ENCODE results near the gene SPRED2. TPM values are rescaled to one million over a fixed set of nuclear protein-coding genes. Genes with fewer than 3 reads are reported as not detected.

SPRED2 gene
- polyA plus RNA-seq, 4 donors, result 35.9 to 39.1 (median 37.7) TPM

- DNase-seq (ENCODE audit: low read depth in 4 of 4, low spot score in 2 of 4), result no peak
Measured at GRCh38 chr2:65390134-65390533, 42.3 kb downstream of the SPRED2 start.

- no peak for DNase-seq (ENCODE audit: low read depth in 4 of 4, low spot score in 2 of 4)
Measured at GRCh38 chr2:65389476-65389875, 42.9 kb downstream of the SPRED2 start.

- DNase-seq (ENCODE audit: low read depth in 4 of 4, low spot score in 2 of 4), result no peak
Measured at GRCh38 chr2:65388596-65389390, 43.6 kb downstream of the SPRED2 start.

GRCh38 chr2:65388051-65388531 is 44.3 kb downstream of the SPRED2 start:
- no peak for DNase-seq (ENCODE audit: low read depth in 4 of 4, low spot score in 2 of 4)

GRCh38 chr2:65386989-65387388 is 45.4 kb downstream of the SPRED2 start:
- DNase-seq (ENCODE audit: low read depth in 4 of 4, low spot score in 2 of 4), result no peak

GRCh38 chr2:65386344-65386743 is 46.1 kb downstream of the SPRED2 start:
- no peak for DNase-seq (ENCODE audit: low read depth in 4 of 4, low spot score in 2 of 4)

GRCh38 chr2:65383541-65384488 is 48.6 kb downstream of the SPRED2 start:
- DNase-seq (ENCODE audit: low read depth in 4 of 4, low spot score in 2 of 4), result no peak

GRCh38 chr2:65382776-65383357 is 49.5 kb downstream of the SPRED2 start:
- peak in 3 of 4 donors; percentile 50 to 73 (median 71) for DNase-seq (ENCODE audit: low read depth in 4 of 4, low spot score in 2 of 4)

- no peak for DNase-seq (ENCODE audit: low read depth in 4 of 4, low spot score in 2 of 4)
Measured at GRCh38 chr2:65382323-65382722, 50.1 kb downstream of the SPRED2 start.

- DNase-seq (ENCODE audit: low read depth in 4 of 4, low spot score in 2 of 4), result no peak
Measured at GRCh38 chr2:65381607-65382051, 50.8 kb downstream of the SPRED2 start.

- DNase-seq (ENCODE audit: low read depth in 4 of 4, low spot score in 2 of 4), result no peak
Measured at GRCh38 chr2:65380255-65380654, 52.1 kb downstream of the SPRED2 start.

- DNase-seq (ENCODE audit: low read depth in 4 of 4, low spot score in 2 of 4), result no peak
Measured at GRCh38 chr2:65379721-65380171, 52.7 kb downstream of the SPRED2 start.

- no peak for DNase-seq (ENCODE audit: low read depth in 4 of 4, low spot score in 2 of 4)
Measured at GRCh38 chr2:65379223-65379622, 53.2 kb downstream of the SPRED2 start.

- DNase-seq (ENCODE audit: low read depth in 4 of 4, low spot score in 2 of 4), result no peak
Measured at GRCh38 chr2:65378290-65378689, 54.1 kb downstream of the SPRED2 start.

- no peak for DNase-seq (ENCODE audit: low read depth in 4 of 4, low spot score in 2 of 4)
Measured at GRCh38 chr2:65377556-65378192, 54.7 kb downstream of the SPRED2 start.

GRCh38 chr2:65375723-65376122 is 56.7 kb downstream of the SPRED2 start:
- no peak for DNase-seq (ENCODE audit: low read depth in 4 of 4, low spot score in 2 of 4)

- DNase-seq (ENCODE audit: low read depth in 4 of 4, low spot score in 2 of 4), result no peak
Measured at GRCh38 chr2:65374999-65375398, 57.4 kb downstream of the SPRED2 start.

- no peak for DNase-seq (ENCODE audit: low read depth in 4 of 4, low spot score in 2 of 4)
Measured at GRCh38 chr2:65374575-65374974, 57.8 kb downstream of the SPRED2 start.

GRCh38 chr2:65373365-65373918 is 59.0 kb downstream of the SPRED2 start:
- no peak for DNase-seq (ENCODE audit: low read depth in 4 of 4, low spot score in 2 of 4)

GRCh38 chr2:65372619-65373018 is 59.8 kb downstream of the SPRED2 start:
- no peak for DNase-seq (ENCODE audit: low read depth in 4 of 4, low spot score in 2 of 4)
